ENCODE measurements around the gene BABAM1.

Gene BABAM1

GRCh38 chr19:17266975-17267788 lies at the start of gene BABAM1:
TSS of gene BABAM1 (plus strand) at chr19:17267443. CDS start at chr19:17268807, 1,364 bp downstream.
- DNase-seq = peak; percentile 100

- DNase-seq = no peak
These were observed 48.0 kb upstream of the BABAM1 start for GRCh38 chr19:17219286-17219685.

- no peak for DNase-seq
These were observed 47.0 kb upstream of the BABAM1 start for GRCh38 chr19:17220207-17220758.

- DNase-seq = no peak
These were observed 42.2 kb upstream of the BABAM1 start for GRCh38 chr19:17225053-17225452.

GRCh38 chr19:17226002-17226933 lies 41.0 kb upstream of the BABAM1 start, which contains the start of gene OCEL1:
TSS of gene OCEL1 (plus strand) at chr19:17226226. CDS start at chr19:17226248, 22 bp downstream.
- peak; percentile 97 for DNase-seq

GRCh38 chr19:17227798-17228367 lies 39.4 kb upstream of the BABAM1 start:
- DNase-seq = no peak

- no peak for DNase-seq
These were observed 37.4 kb upstream of the BABAM1 start for GRCh38 chr19:17229890-17230289.

GRCh38 chr19:17232258-17232657 lies 35.0 kb upstream of the BABAM1 start:
- no peak for DNase-seq

GRCh38 chr19:17234911-17235299 lies 32.3 kb upstream of the BABAM1 start:
- DNase-seq = peak; percentile 35

GRCh38 chr19:17235300-17235970 lies 31.8 kb upstream of the BABAM1 start:
- DNase-seq = peak; percentile 61

GRCh38 chr19:17235971-17236777 lies 31.1 kb upstream of the BABAM1 start:
- DNase-seq = peak; percentile 63

- peak; percentile 10 for DNase-seq
These were observed 30.3 kb upstream of the BABAM1 start for GRCh38 chr19:17236811-17237543.

GRCh38 chr19:17237747-17238706 lies 29.2 kb upstream of the BABAM1 start:
- no peak for DNase-seq

- no peak for DNase-seq
These were observed 27.0 kb upstream of the BABAM1 start for GRCh38 chr19:17240062-17240752.

- DNase-seq = no peak
These were observed 26.3 kb upstream of the BABAM1 start for GRCh38 chr19:17240826-17241399.

GRCh38 chr19:17242431-17243208 lies 24.6 kb upstream of the BABAM1 start:
- no peak for DNase-seq

GRCh38 chr19:17243211-17243829 lies 23.9 kb upstream of the BABAM1 start:
- DNase-seq = no peak

Measured in NCI-H2171 treated with DMSO at 0.1 percent for 48 hours (cell line).